GM19397 (cell line): ENCODE measurements around the gene CBFB.
A peak's percentile ranks its signal among the peaks of the same experiment; 100 is the strongest.
"Not testable (repeated sequence)": the region's sequence is repeated elsewhere in the genome, so short reads cannot be mapped to it uniquely, and the experiment has no call there.

Experiments
- ATAC-seq: cut with Tn5 transposase; IDR thresholded peaks from one replicate; pipeline ENCODE4 v1.9.1; 2021; ENCODE audit warnings: mild to moderate bottlenecking, moderate library complexity; ENCODE audit not compliant: unreplicated experiment

CBFB gene

GRCh38 chr16:67028696-67029253, at the start of gene CBFB:
Gene CBFB (plus strand): TSS chr16:67029149. CDS start chr16:67029408, 259 bp downstream.
- ATAC-seq: peak; percentile 85

DNA sequence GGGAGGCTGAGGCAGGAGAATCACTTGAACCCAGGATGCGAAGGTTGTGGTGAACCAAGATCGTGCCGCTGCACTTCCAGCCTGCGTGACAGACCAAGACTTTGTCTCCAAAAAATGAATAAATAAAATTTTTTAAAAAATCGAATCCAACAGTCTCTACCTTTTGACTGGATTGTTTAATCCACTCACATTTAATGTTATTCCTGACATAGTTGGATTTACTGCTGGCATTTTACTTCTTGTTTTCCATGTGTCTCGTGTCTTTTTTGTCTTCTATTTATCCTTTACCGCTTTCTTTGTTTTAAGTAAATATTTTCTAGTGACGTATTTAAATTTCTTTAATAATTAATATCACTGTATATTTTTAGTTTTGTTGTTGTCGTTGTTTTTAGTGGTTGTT, 45.9 kb upstream of the CBFB start:
- no peak for ATAC-seq

GRCh38 chr16:66984892-66985311, 44.0 kb upstream of the CBFB start:
- no peak for ATAC-seq

DNA sequence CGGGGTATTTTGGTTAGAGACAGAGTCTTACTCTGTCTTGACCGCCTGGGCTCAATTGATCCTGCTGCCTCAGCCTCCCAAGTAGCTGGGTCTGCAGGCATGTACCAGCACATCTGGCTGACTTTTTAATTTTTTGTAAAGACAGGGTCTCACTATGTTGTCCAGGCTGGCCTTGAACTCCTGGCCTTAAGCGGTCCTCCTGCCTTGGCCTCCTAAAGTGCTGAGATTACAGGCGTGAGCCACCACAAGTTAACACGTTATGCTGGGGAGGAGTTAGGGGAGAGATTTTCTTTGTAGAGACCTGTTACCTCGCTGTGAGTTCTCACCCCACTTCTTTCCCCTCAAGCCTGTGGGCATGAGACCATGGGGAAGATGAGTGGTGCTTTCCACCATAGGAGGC, 42.4 kb upstream of the CBFB start:
- ATAC-seq: no peak

GRCh38 chr16:66988197-66988788, 40.7 kb upstream of the CBFB start, which contains the start of gene CES4A:
Gene CES4A (plus strand): TSS chr16:66988589. CDS start chr16:66988773, 184 bp downstream.
- ATAC-seq: no peak

GRCh38 chr16:66991545-66992077, 37.3 kb upstream of the CBFB start:
- no peak for ATAC-seq

- not testable (repeated sequence) for ATAC-seq
Observed at GRCh38 chr16:66993558-66993957, 35.4 kb upstream of the CBFB start.

GRCh38 chr16:66996324-66996982, 32.5 kb upstream of the CBFB start:
- ATAC-seq: no peak

DNA sequence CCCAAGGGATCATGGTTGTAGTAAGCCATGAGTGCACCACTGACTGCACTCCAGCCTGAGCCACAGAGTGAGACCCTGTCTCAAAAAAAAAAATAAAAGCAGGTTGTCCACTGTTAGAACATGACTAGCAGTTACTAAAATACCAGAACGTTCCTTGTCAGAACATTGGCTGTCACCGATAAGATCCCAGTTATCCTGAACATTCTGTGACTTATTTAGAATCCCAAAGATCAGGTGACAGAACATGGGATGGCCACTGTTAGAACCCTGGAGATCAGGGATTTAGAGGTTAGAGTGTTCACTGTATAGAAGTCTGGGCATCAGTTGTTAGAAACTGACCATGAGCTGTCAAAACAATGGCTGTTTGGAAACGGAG, 32.0 kb upstream of the CBFB start:
- no peak for ATAC-seq

DNA sequence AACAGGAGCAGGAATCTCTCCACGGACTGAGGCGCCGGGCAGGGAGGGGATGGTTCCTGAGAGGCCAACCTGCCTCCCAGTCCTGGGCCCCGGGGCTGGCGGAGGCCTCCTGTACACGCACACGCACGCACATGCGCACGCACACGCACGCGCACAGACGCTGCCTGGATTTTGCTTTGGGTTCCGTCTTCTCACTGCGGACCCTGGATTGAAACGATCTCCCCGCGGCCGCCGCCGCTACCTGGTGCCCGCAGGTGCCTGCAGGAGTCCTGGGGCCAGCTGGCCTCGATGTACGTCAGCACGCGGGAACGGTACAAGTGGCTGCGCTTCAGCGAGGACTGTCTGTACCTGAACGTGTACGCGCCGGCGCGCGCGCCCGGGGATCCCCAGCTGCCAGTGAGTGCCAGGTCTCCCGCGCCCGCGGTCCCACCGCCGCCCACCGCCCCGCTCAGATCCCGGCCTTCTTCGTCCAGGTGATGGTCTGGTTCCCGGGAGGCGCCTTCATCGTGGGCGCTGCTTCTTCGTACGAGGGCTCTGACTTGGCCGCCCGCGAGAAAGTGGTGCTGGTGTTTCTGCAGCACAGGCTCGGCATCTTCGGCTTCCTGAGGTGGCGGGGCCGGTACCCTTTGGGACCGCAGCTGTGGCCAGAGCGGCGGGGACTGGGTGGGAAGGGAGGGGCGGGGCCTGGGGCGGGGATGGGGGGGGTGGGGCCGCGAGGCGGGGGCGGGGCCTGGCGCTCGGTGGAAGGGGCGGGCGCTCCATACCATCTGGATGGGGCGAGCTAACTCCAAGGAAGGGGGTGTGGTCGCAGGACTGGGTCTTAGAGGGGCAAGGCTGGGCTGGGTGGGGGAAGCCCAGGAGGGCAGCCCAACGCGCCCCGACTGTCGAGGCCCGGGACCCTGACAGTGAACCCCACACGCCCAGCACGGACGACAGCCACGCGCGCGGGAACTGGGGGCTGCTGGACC, 28.3 kb upstream of the CBFB start:
- no peak for ATAC-seq

DNA sequence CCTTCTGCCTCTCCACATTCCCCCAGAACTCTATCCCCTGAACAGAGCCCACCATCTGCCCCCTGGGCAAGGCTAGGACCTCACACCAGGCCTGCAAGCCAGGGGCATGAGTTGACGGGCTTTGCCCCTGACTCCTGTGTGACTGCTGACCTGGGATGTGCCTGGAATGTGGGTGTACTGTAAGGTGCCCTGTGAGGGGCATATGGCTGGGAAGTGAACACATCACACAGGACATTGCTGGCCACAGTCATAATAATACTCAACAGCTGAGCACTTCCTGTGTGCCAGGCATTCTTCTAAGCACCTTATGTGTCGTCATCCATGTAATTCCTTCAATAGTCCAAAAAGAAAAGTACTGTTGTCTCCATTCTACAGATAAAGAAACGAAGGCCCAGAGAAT, 27.2 kb upstream of the CBFB start:
- ATAC-seq: no peak

- no peak for ATAC-seq
Observed at GRCh38 chr16:67006930-67007658, 21.9 kb upstream of the CBFB start.

GRCh38 chr16:67009158-67009557, 19.8 kb upstream of the CBFB start:
- ATAC-seq: no peak

DNA sequence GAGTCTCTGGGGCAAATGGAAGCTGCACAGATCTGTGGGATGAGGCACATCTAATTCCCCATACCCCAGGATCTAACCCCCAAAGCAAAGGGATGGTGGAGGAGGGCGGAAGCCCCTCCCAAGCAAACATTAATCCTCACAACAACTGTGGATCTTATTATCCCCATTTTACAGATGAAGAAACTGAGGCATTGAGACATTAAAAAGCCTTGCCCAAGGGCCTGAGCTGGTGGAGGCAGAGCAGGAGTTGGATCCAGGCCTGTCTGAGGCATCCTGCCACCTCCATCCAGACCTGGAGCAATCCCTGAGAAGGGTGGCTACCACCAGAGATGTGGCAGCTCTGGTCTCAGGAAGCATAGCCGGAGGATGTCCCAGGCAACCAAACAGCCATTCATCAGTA, 17.7 kb upstream of the CBFB start:
- ATAC-seq: no peak

GRCh38 chr16:67013233-67013822, 15.6 kb upstream of the CBFB start:
- no peak for ATAC-seq

DNA sequence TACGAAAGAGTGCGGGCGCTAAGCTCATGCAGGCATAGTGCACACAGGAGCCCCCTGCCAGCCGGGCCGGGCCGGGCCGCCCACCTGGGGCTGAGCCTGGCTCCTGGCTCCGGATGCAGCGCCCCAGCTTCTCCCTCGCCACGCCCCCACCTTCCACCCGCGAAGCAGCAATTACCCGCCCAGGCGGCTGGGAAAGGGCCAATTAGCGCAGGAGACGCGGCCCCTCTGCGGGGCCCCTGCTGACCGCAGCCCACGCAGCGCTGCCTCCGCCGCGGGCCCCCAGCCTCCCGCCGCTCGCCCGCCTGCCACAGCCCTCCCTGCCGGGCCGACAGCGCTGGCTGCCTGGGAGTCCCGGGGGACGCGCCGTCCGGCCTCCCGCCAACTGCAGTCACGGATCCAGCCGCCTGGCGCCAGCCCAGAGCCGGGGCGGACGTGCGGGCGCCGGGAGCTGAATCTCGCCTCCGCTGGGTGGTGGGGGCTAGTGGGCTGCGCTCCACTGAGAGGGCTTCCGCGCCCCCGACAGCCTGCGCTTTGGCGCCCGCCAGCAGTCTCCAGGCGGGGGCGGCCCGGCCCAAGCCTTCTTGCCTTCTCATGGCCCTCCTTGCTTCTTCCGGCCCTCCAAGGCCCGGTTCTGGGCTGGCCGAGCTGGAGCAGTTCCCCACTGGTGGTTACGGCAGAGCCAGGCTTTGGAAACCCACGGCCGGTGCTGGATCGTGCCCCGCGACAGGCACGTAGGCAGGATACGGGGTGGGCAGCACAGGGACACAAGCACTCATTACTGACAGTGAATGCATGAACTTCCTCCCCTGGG, 14.9 kb upstream of the CBFB start:
- peak; percentile 39 for ATAC-seq

- ATAC-seq: no peak
Observed at GRCh38 chr16:67014634-67015312, 14.2 kb upstream of the CBFB start.

DNA sequence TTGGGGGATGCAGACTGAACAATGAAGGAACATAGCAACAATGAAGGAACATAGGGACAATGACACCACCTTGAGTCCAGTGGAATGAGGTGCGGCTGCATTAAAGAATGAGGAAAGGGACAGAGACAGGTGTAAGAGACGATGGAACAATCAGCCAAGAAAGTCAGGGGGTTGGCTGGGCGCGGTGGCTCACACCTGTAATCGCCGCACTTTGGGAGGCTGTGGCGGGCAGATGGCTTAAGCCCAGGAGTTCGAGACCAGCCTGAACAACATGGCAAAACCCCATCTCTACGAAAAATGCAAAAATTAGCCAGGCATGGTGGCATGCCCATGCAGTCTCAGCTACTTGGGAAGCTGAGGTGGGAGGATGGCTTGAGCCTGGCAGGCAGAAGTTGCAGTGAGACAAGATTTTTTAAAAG, 13.6 kb upstream of the CBFB start:
- ATAC-seq: no peak

GRCh38 chr16:67016143-67016542, 12.8 kb upstream of the CBFB start:
- no peak for ATAC-seq
